Cardiac muscle cell (in vitro differentiated cells and primary cell): Measurements from ENCODE around the gene MR1. TPM values are rescaled to one million over a fixed set of nuclear protein-coding genes. Genes with fewer than 3 reads are reported as not detected.
"Not testable (repeated sequence)": the region's sequence is repeated elsewhere in the genome, so short reads cannot be mapped to it uniquely, and the experiment has no call there.

Source experiments
- DNase-seq, 2 donors: peaks; one replicate each; pipeline versions ENCODE4 v3.0.0 to v3.0.0-alpha.2; 2010 to 2017; ENCODE audit warnings: low read depth in 1 of 2, low spot score in 1 of 2
- H3K27ac ChIP-seq: fragments of 200-600 bp; sonication (generic); 2 replicates; pipeline ENCODE4 v1.5.1; 2016
- H3K27me3 ChIP-seq: fragments of 200-600 bp; sonication (generic); 2 replicates; pipeline ENCODE4 v1.6.0; 2016; ENCODE audit warnings: control low read depth
- H3K36me3 ChIP-seq: fragments of 200-600 bp; sonication (generic); 2 replicates; pipeline ENCODE4 v1.5.1; 2016; ENCODE audit warnings: control low read depth
- H3K4me1 ChIP-seq: fragments of 200-600 bp; sonication (generic); 2 replicates; pipeline ENCODE4 v1.8.1; 2017; ENCODE audit warnings: low read depth, mild to moderate bottlenecking, mixed run types
- H3K4me3 ChIP-seq: fragments of 200-600 bp; sonication (generic); 2 replicates; pipeline ENCODE4 v1.5.1; 2016; ENCODE audit warnings: mild to moderate bottlenecking
- H3K9me3 ChIP-seq: fragments of 200-600 bp; sonication (generic); 2 replicates; pipeline ENCODE4 v1.5.1; 2017; ENCODE audit warnings: low read depth, mild to moderate bottlenecking, control low read depth
- CTCF ChIP-seq: IDR thresholded peaks from 2 replicates; pipeline ENCODE4 v1.5.1; 2012; ENCODE audit warnings: low read depth, mild to moderate bottlenecking, low read length
- polyA plus RNA-seq: library from polyadenylated mRNA; unstranded; fragments of >200 nt; fragmentation: Nextera tagmentation; extraction: Ambion mirVana; gene quantifications from 2 replicates; pipeline ENCODE4 v1.2.1, GENCODE V29; 2016
- total RNA-seq: library from RNA; depleted of rRNA; stranded (reverse); fragments of >200 nt; gene quantifications from 2 replicates; pipeline ENCODE4 v1.2.3, GENCODE V29; 2016

Gene MR1
- total and polyA plus RNA-seq, 2 experiments from 2014 or later = 0.12 TPM; not detected in 1

GRCh38 chr1:181033128-181033798 lies 520 bp upstream of the MR1 start:
- peak overlapping the region; percentile 49 for H3K27ac ChIP-seq
- DNase-seq = peak in 1 of 2 donors; percentile 45
- H3K4me3 ChIP-seq = no peak overlapping the region
- no peaks in the 10 kb centered on the region for H3K9me3 ChIP-seq
- peaks cover 5% of the 10 kb centered on the region for H3K4me1 ChIP-seq
- H3K27me3 ChIP-seq = no peaks in the 10 kb centered on the region
- no peak for TF ChIP-seq CTCF
- no peaks in the 10 kb centered on the region for H3K36me3 ChIP-seq

GRCh38 chr1:181035210-181035609 lies 1.4 kb downstream of the MR1 start:
- not testable (repeated sequence) for H3K27ac ChIP-seq, H3K36me3 ChIP-seq, H3K4me3 ChIP-seq, DNase-seq, H3K4me1 ChIP-seq, H3K27me3 ChIP-seq, H3K9me3 ChIP-seq

- Histone ChIP-seq H3K4me3 (no peak overlapping the region), H3K27ac (no peak overlapping the region), H3K27me3 (no peaks in the 10 kb centered on the region), H3K36me3 (no peaks in the 10 kb centered on the region), H3K4me1 (peaks cover 5% of the 10 kb centered on the region), H3K9me3 (no peaks in the 10 kb centered on the region)
- peak in 1 of 2 donors; percentile 29 for DNase-seq
- TF ChIP-seq CTCF = no peak
These were observed 2.5 kb downstream of the MR1 start for GRCh38 chr1:181036107-181036836.

GRCh38 chr1:181037386-181037785 lies 3.6 kb downstream of the MR1 start:
- TF ChIP-seq CTCF = no peak
- H3K36me3 ChIP-seq = no peaks in the 10 kb centered on the region
- H3K27me3 ChIP-seq = no peaks in the 10 kb centered on the region
- H3K4me1 ChIP-seq = peaks cover 5% of the 10 kb centered on the region
- H3K4me3 ChIP-seq = no peak overlapping the region
- H3K27ac ChIP-seq = no peak overlapping the region
- DNase-seq = no peak
- no peaks in the 10 kb centered on the region for H3K9me3 ChIP-seq

GRCh38 chr1:181038399-181038873 lies 4.7 kb downstream of the MR1 start:
- Histone ChIP-seq H3K9me3 (no peaks in the 10 kb centered on the region), H3K27ac (no peak overlapping the region), H3K27me3 (no peaks in the 10 kb centered on the region), H3K36me3 (no peaks in the 10 kb centered on the region), H3K4me1 (peaks cover 1% of the 10 kb centered on the region), H3K4me3 (no peak overlapping the region)
- peak; percentile 67 to 70 for DNase-seq
- TF ChIP-seq CTCF = peak; percentile 77

GRCh38 chr1:181040284-181040865 lies 6.6 kb downstream of the MR1 start:
- H3K36me3 ChIP-seq = no peaks in the 10 kb centered on the region
- no peaks in the 10 kb centered on the region for H3K27me3 ChIP-seq
- H3K9me3 ChIP-seq = no peaks in the 10 kb centered on the region

More at GRCh38 chr1:181040284-181040865, 6.6 kb downstream of the MR1 start:
- TF ChIP-seq CTCF = no peak
- no peak for DNase-seq
- Histone ChIP-seq H3K4me3 (no peak overlapping the region), H3K27ac (no peak overlapping the region), H3K4me1 (no peaks in the 10 kb centered on the region)
